T-cell (primary cell): ENCODE results near the gene NUP58. TPM values are rescaled to one million over a fixed set of nuclear protein-coding genes. Genes with fewer than 3 reads are reported as not detected.
"Not testable (repeated sequence)": the region's sequence is repeated elsewhere in the genome, so short reads cannot be mapped to it uniquely, and the experiment has no call there.

Source experiments
- ATAC-seq, 4 experiments: fragments of 200-7000 bp in 3 of 4; fragments of 150-1000 bp in 1 of 4; cut with Tn5 transposase; replicated peaks in 1 of 4; 1 replicate in 3 of 4; 2 replicates in 1 of 4; pipeline ENCODE4 v1.10.0; 2021; ENCODE audit warnings: moderate library complexity in 3 of 4, mild to moderate bottlenecking in 2 of 4, moderate number of reproducible peaks in 1 of 4
- CTCF ChIA-PET, 2 donors: fragments of 300-600 bp; sonication (Branson Sonifier 250); formaldehyde crosslinking; loops; one replicate each; lab custom pipeline; 2022; ENCODE audit warnings: antibody characterized with exemption in 2 of 2; lab: Charles Lee
- POLR2A ChIA-PET, 2 donors: fragments of 300-600 bp; sonication (Branson Sonifier 250); formaldehyde crosslinking; loops; one replicate each; lab custom pipeline; 2022; ENCODE audit warnings: antibody characterized with exemption in 2 of 2; lab: Charles Lee
- DNase-seq, 35 experiments: peaks; one replicate each; pipeline versions ENCODE4 v3.0.0 to v3.0.0-alpha.2; 2013 to 2023
- H3K27ac ChIP-seq: one replicate; pipeline ENCODE4 v1.5.1; 2013; ENCODE audit warnings: low read length
- H3K27me3 ChIP-seq, 2 experiments: replicated peaks in 1 of 2; 1 replicate in 1 of 2; 2 replicates in 1 of 2; pipeline versions ENCODE4 v1.6.1 to v1.7.0; 2013; ENCODE audit warnings: low read length in 1 of 2, mixed read lengths in 1 of 2; ENCODE audit not compliant: control insufficient read depth in 2 of 2, insufficient read depth in 2 of 2; ENCODE audit errors: extremely low read depth in 1 of 2
- H3K36me3 ChIP-seq, 2 donors: 1 replicate in 1 of 2; 2 replicates in 1 of 2; pipeline versions ENCODE4 v1.6.1 to v1.7.0; 2013; ENCODE audit warnings: low read length in 1 of 2; ENCODE audit not compliant: control insufficient read depth in 2 of 2, insufficient read depth in 1 of 2; ENCODE audit errors: extremely low read depth in 1 of 2
- H3K4me1 ChIP-seq, 2 experiments: 1 replicate in 1 of 2; 2 replicates in 1 of 2; pipeline versions ENCODE4 v1.6.1 to v1.7.0; 2013; ENCODE audit warnings: low read length in 2 of 2, mixed read lengths in 1 of 2; ENCODE audit not compliant: insufficient read depth in 2 of 2, control insufficient read depth in 1 of 2; ENCODE audit errors: extremely low read depth in 1 of 2
- H3K4me3 ChIP-seq, 2 donors: 1 replicate in 1 of 2; 2 replicates in 1 of 2; pipeline versions ENCODE4 v1.5.1 to v1.7.0; 2013; ENCODE audit warnings: mild to moderate bottlenecking in 2 of 2, low read length in 1 of 2, moderate library complexity in 1 of 2; ENCODE audit not compliant: control insufficient read depth in 1 of 2; ENCODE audit errors: extremely low read depth in 1 of 2
- H3K9me3 ChIP-seq: 2 replicates; pipeline ENCODE4 v1.7.0; 2013
- H3K27ac Mint-ChIP-seq, 2 donors: one replicate each; pipeline ENCODE4 v1.8.0; 2020 to 2021; ENCODE audit warnings: mild to moderate bottlenecking in 2 of 2, mixed read lengths in 2 of 2
- H3K27me3 Mint-ChIP-seq, 2 donors: one replicate each; pipeline ENCODE4 v1.8.0; 2021 to 2022; ENCODE audit warnings: mixed read lengths in 2 of 2
- H3K36me3 Mint-ChIP-seq: one replicate; pipeline ENCODE4 v1.8.0; 2021; ENCODE audit warnings: mixed read lengths
- H3K4me1 Mint-ChIP-seq, 3 donors: one replicate each; pipeline ENCODE4 v1.8.0; 2020 to 2022; ENCODE audit warnings: mixed read lengths in 3 of 3, mild to moderate bottlenecking in 1 of 3
- H3K4me3 Mint-ChIP-seq, 3 donors: one replicate each; pipeline ENCODE4 v1.8.0; 2020 to 2022; ENCODE audit warnings: mild to moderate bottlenecking in 3 of 3, mixed read lengths in 3 of 3, moderate library complexity in 3 of 3
- H3K9me3 Mint-ChIP-seq, 3 donors: one replicate each; pipeline ENCODE4 v1.8.0; 2020 to 2022; ENCODE audit warnings: mixed read lengths in 3 of 3
- WGBS: methylation state at CpG from one replicate; pipeline ENCODE4 v1.1.5; 2013; ENCODE audit warnings: missing lambda C conversion rate; ENCODE audit not compliant: insufficient coverage; 5-methylcytosine and 5-hydroxymethylcytosine counted together
- total RNA-seq, 35 experiments: library from RNA in 6 of 35; stranded (reverse) in 6 of 35; fragments of 120-200 nt in 1 of 35; gene quantifications; one replicate each; pipeline versions ENCODE4 v1.2.1 to v1.2.4 and lab custom pipeline; 2013 to 2026

NUP58 gene
- total RNA-seq, 5 donors from 2014 or later (not counting 1 experiment from before 2014, with no cell fraction given), result 33.2 to 59.1 (median 37.3) TPM

GRCh38 chr13:25360443-25360842 is 59.0 kb downstream of the NUP58 start:
- H3K4me1 ChIP-seq, POLR2A ChIA-PET, H3K4me3 ChIP-seq, CTCF ChIA-PET, H3K4me1 Mint-ChIP-seq, H3K27ac Mint-ChIP-seq, H3K36me3 Mint-ChIP-seq, H3K9me3 ChIP-seq, H3K36me3 ChIP-seq, ATAC-seq, DNase-seq, H3K4me3 Mint-ChIP-seq, H3K27ac ChIP-seq, H3K9me3 Mint-ChIP-seq, H3K27me3 ChIP-seq: not testable (repeated sequence)
- H3K27me3 Mint-ChIP-seq, result peaks cover 20 to 22% of the 10 kb centered on the region in 2 donors
- WGBS, result 100% methylated on average over 4 of the region's 6 CpGs

GRCh38 chr13:25365720-25366235 is 64.4 kb downstream of the NUP58 start:
- H3K9me3 Mint-ChIP-seq, result peaks cover 0 to 3% (median 0%) of the 10 kb centered on the region in 3 donors
- 90% methylated on average over 24 of the region's 32 CpGs for WGBS
- ChIA-PET CTCF (interaction anchor here (0.6 to 1.0 kb wide), 3 partner anchors 9 to 522 kb away, joined by 3 to 5 read pairs (median 3); no protein-coding TSS in a partner anchor), POLR2A (no interaction called here)
- no peaks in the 10 kb centered on the region for H3K4me1 ChIP-seq
- H3K4me3 Mint-ChIP-seq, result no peak overlapping the region
- peaks cover 0 to 19% of the 10 kb centered on the region in 2 experiments for H3K27me3 ChIP-seq
- H3K36me3 ChIP-seq, result no peaks in the 10 kb centered on the region
- H3K4me1 Mint-ChIP-seq, result no peaks in the 10 kb centered on the region
- no peak overlapping the region for H3K27ac ChIP-seq
- no peak overlapping the region for H3K27ac Mint-ChIP-seq
- no peaks in the 10 kb centered on the region for H3K36me3 Mint-ChIP-seq
- peaks cover 36 to 39% of the 10 kb centered on the region in 2 donors for H3K27me3 Mint-ChIP-seq
- no peak for ATAC-seq
- no peaks in the 10 kb centered on the region for H3K9me3 ChIP-seq
- no peak overlapping the region for H3K4me3 ChIP-seq
- DNase-seq, result no peak

GRCh38 chr13:25371158-25371874 is 69.9 kb downstream of the NUP58 start:
- Histone ChIP-seq H3K9me3 (no peaks in the 10 kb centered on the region), H3K36me3 (no peaks in the 10 kb centered on the region), H3K27ac (no peak overlapping the region), H3K27me3 (peaks cover 7 to 50% of the 10 kb centered on the region in 2 experiments), H3K4me1 (peaks cover 0 to 3% of the 10 kb centered on the region in 2 experiments), H3K4me3 (peak overlapping the region in 1 of 2 donors; percentile 46)
- peak overlapping the region; percentile 61 to 73 (median 63) for H3K4me3 Mint-ChIP-seq
- POLR2A ChIA-PET, result no interaction called here
- H3K9me3 Mint-ChIP-seq, result no peaks in the 10 kb centered on the region
- ATAC-seq, result no peak
- peaks cover 6 to 14% (median 10%) of the 10 kb centered on the region in 3 donors for H3K4me1 Mint-ChIP-seq
- no peaks in the 10 kb centered on the region for H3K36me3 Mint-ChIP-seq
- H3K27ac Mint-ChIP-seq, result no peak overlapping the region
- 57% methylated on average over 13 of the region's 20 CpGs for WGBS
- DNase-seq, result no peak
- CTCF ChIA-PET, result interaction anchor here in 1 of 2 donors (1.0 kb wide), 1 partner anchor 11 kb away, joined by 8 read pairs; no protein-coding TSS in a partner anchor
- peaks cover 65 to 77% of the 10 kb centered on the region in 2 donors for H3K27me3 Mint-ChIP-seq

GRCh38 chr13:25371875-25372283 is 70.5 kb downstream of the NUP58 start, which contains the start of gene ATP8A2:
Gene ATP8A2, plus strand, starts transcription at chr13:25371974. Its CDS starts 239 bp downstream, at chr13:25372213.
- WGBS, result 2% methylated on average over 55 of the region's 58 CpGs
- CTCF ChIA-PET, result interaction anchor here in 1 of 2 donors (0.5 kb wide), 1 partner anchor 1234 kb away, joined by 6 read pairs; no protein-coding TSS in a partner anchor
- peak within 1 kb of the TSS in 1 of 2 donors; percentile 46 for H3K4me3 ChIP-seq
- ATAC-seq (peak in 2 of 4 experiments; percentile 16 to 36), DNase-seq (no peak)
- peaks cover 7 to 50% of the 10 kb centered on the region in 2 experiments for H3K27me3 ChIP-seq
- no peaks in the 10 kb centered on the region for H3K36me3 ChIP-seq
- no peak within 1 kb of the TSS for H3K27ac ChIP-seq
- Mint-ChIP-seq H3K4me1 (peaks cover 6 to 14% (median 10%) of the 10 kb centered on the region in 3 donors), H3K9me3 (no peaks in the 10 kb centered on the region), H3K27ac (no peak within 1 kb of the TSS), H3K4me3 (peak within 1 kb of the TSS; percentile 61 to 73 (median 63)), H3K27me3 (peaks cover 61 to 77% of the 10 kb centered on the region in 2 donors), H3K36me3 (no peaks in the 10 kb centered on the region)
- H3K9me3 ChIP-seq, result no peaks in the 10 kb centered on the region
- POLR2A ChIA-PET, result no interaction called here
- peaks cover 0 to 3% of the 10 kb centered on the region in 2 experiments for H3K4me1 ChIP-seq

GRCh38 chr13:25372284-25373081 is 71.1 kb downstream of the NUP58 start:
- peak overlapping the region in 1 of 2 donors; percentile 32 for H3K4me3 ChIP-seq
- Mint-ChIP-seq H3K27me3 (peaks cover 59 to 72% of the 10 kb centered on the region in 2 donors), H3K27ac (no peak overlapping the region), H3K4me1 (peaks cover 6 to 14% (median 10%) of the 10 kb centered on the region in 3 donors), H3K9me3 (no peaks in the 10 kb centered on the region), H3K36me3 (no peaks in the 10 kb centered on the region), H3K4me3 (peak overlapping the region in 1 of 3 donors; percentile 53)
- ChIA-PET CTCF (interaction anchor here in 1 of 2 donors (0.5 to 0.6 kb wide), 2 partner anchors 373 to 1234 kb away, joined by 3 to 6 read pairs; no protein-coding TSS in a partner anchor), POLR2A (no interaction called here)
- H3K27ac ChIP-seq, result no peak overlapping the region
- peak in 1 of 4 experiments; percentile 30 for ATAC-seq
- peaks cover 0 to 3% of the 10 kb centered on the region in 2 experiments for H3K4me1 ChIP-seq
- no peaks in the 10 kb centered on the region for H3K36me3 ChIP-seq
- H3K9me3 ChIP-seq, result no peaks in the 10 kb centered on the region
- DNase-seq, result no peak
- WGBS, result 11% methylated on average over 76 of the region's 82 CpGs
- H3K27me3 ChIP-seq, result peaks cover 7 to 52% of the 10 kb centered on the region in 2 experiments
